ENCODE results near the gene POLR3K.

DNA sequence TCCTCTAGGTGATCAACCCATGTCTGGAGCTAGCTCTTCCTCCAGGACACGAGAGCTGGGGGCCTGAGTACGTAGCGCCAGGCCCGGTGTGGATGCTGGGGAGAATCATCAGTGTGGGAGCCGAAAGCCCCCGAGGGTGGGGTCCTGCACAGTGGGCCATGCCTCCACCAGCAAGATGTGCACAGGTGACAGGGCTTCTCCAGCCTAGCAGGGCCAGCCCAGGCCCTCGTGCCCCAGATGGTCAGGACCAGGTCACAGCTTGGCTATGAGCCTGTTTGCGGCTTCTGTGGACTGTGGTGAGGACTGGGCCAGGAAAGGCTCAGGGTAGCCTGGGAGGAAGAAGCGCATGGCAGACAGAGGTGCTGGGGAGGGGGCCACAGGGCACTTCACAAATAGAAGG is 32.5 kb upstream of the POLR3K start:
- TF ChIP-seq, protein P1, sequence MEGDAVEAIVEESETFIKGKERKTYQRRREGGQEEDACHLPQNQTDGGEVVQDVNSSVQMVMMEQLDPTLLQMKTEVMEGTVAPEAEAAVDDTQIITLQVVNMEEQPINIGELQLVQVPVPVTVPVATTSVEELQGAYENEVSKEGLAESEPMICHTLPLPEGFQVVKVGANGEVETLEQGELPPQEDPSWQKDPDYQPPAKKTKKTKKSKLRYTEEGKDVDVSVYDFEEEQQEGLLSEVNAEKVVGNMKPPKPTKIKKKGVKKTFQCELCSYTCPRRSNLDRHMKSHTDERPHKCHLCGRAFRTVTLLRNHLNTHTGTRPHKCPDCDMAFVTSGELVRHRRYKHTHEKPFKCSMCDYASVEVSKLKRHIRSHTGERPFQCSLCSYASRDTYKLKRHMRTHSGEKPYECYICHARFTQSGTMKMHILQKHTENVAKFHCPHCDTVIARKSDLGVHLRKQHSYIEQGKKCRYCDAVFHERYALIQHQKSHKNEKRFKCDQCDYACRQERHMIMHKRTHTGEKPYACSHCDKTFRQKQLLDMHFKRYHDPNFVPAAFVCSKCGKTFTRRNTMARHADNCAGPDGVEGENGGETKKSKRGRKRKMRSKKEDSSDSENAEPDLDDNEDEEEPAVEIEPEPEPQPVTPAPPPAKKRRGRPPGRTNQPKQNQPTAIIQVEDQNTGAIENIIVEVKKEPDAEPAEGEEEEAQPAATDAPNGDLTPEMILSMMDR (IDR thresholded peaks at IDR 0.05): no peak
- no peak for TF ChIP-seq ZFX (IDR thresholded peaks at IDR 0.05; ENCODE audit: borderline replicate concordance)

All from 22Rv1 (cell line).